ENCODE measurements around the gene AP1G1.
"Not testable (repeated sequence)": the region's sequence is repeated elsewhere in the genome, so short reads cannot be mapped to it uniquely, and the experiment has no call there.

AP1G1 gene

DNA sequence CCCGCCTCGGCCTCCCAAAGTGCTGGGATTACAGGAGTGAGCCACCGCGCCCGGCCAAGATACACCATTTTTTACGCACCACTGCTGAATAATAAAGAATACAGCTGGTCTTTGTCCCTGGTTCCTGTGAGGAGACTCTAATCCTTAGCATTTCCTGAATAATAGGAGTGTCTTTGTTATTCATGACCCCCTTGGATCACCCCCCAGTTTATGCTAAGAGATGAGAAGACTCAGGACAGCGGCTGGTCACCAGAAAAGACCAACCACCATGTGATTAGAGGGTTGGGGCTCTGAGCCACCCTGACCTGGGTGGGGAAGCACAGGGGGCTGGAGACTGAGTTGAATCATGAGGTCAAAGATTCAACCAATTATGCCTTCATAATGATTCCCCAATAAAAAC is 101.4 kb downstream of the AP1G1 start:
- in situ Hi-C loops (cut with MboI; ENCODE audit: low sequenced_read_pairs) = no loop called here

DNA sequence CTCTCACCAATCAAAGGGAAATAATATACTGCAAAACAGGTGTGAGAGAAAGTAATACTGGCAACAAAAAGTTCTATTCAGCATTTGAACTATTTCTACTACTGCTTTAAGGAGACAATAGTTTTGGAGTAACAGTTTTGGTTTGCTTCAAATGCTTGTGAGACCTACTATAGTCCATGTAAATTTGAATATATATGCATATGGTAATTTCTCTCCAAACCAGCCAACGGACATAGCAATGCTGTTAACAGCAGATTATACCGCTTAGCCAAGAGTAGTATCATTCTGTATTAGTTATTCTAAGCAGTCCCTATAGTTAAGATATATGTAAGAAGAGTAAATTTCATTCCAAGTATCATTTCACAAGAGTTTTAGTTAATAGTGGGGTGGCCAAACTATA is 102.6 kb downstream of the AP1G1 start:
- in situ Hi-C loops (cut with MboI; ENCODE audit: low sequenced_read_pairs) = no loop called here

DNA sequence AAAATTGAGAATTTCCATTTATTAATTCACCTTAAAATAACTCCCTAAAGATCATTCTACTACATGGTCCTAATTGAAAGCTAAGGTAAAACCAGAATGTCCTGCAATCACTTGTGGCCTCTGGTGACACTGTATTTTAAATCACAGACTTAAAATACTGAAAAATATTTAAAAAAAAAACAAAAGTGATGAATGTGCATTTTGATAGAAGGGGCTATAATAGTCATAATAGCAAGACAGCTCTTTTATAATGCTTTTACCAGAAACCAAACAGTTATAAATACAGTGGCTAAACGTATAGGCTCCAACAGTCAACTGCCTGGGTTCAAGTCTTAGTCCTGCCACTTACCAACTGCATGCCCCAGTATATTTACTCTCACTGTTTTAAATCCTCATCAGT is 105.3 kb downstream of the AP1G1 start:
- in situ Hi-C loops (cut with MboI; ENCODE audit: low sequenced_read_pairs) = no loop called here

DNA sequence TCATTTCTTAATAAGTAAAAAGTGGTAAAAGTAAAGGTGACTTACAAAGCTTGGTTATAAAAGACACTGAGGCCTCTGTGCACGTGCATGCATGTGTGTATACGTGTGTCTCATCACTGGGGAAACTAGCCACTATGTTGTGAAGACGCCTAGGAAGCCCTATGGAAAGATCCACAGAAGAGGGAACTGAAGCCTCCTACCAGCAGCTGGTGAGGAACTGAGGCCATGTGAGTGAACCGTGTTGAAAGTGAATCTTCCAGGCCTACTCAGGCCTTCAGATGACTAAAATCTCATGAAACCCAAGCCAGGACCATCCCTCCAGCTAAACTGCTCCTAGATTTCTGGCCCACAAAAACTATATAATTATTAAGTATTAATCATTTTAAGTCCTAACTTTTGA is 107.8 kb downstream of the AP1G1 start:
- in situ Hi-C loops (cut with MboI; ENCODE audit: low sequenced_read_pairs) = no loop called here

DNA sequence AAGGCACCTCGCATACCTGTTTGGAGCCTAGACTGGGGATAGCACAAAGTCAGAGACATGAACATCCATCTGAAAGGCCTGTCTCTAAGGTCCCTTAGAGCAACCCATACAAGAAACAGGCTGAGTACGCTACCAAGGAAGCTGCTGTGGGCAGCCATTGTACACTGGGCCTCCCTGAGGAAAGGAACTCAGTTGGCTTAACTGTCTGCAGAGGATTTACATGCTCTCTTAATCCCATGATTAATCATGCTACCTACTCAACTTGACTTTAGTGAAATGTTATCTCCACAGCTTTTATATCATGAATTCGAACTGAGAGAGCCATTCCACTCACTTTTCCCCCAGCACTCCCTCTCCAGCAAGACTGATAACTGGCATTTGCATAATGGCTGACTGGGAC is 110.1 kb downstream of the AP1G1 start:
- in situ Hi-C loops (cut with MboI; ENCODE audit: low sequenced_read_pairs) = no loop called here

DNA sequence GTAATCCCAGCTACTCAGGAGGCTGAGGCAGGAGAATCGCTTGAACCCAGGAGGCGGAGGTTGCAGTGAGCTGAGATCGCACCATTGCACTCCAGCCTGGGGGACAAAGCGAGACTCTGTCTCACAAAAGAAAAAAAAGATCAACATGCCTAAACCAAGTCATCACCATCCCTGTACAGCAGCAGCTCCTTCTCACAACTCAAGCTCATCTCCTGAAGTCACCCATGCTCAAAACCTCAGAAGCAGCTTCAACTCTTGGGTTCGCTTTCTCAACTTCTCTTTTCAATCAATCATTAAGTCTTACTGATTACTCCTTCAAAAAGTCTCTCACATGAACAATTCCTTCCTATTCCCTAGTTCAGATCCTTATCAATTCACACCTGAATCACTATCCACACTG is 115.5 kb downstream of the AP1G1 start:
- in situ Hi-C loops (cut with MboI; ENCODE audit: low sequenced_read_pairs) = no loop called here

DNA sequence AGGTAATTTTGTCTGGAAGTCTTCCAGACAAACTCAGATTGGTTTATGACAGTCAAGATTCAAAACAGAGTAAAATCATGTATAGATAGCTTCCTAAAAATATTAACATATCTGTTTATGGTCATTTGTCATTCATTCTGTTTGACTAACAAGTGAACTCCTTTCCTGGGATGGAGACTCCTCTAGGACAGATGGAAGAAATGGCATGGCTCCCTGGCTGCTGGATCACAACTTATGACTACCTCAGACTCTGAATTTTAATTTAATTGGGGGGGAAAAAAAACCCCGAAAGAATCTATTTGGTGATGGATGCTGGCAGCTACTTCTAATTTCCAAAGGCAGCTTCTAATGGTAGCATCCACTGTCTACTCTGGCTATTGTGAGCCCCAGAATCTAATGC is 118.7 kb downstream of the AP1G1 start:
- in situ Hi-C loops (cut with MboI; ENCODE audit: low sequenced_read_pairs) = no loop called here

DNA sequence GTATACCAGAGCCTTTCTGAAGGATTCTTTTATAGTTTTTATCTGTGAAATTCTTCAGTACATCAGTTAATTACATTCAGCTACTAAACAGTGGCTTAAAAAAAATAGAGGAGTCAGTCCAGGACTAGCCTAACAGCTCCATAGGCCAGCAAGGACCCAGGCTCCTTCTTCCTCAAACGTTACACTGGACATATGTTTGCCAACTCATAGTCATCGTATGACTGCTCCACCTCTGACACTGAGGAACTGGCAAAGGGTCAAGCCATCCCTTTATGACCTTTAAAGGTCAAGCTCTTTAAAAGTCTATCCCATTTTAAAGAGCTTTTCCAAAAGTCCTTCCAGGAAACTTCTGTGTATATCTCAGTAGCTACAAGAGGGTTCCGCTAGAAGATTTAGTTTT is 120.8 kb downstream of the AP1G1 start:
- in situ Hi-C loops (cut with MboI; ENCODE audit: low sequenced_read_pairs) = no loop called here

DNA sequence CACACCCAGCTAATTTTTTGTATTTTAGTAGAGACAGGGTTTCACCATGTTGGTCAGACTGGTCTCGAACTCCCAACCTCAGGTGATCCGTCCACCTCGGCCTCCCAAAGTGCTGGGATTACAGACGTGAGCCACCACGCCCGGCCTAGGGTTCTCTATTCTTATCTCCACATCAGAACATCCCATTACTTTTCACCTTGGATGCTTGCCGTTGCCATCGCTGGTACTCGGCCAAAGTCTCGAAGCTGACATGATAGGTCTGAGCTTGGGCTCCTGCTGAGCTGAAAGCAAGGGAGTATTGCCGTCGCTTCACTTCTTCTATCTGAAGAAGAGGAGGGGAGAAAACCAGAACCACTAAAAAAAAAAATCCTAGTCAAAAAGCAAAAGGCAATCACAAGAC is 124.4 kb downstream of the AP1G1 start:
- in situ Hi-C loops (cut with MboI; ENCODE audit: low sequenced_read_pairs) = not testable (repeated sequence)

DNA sequence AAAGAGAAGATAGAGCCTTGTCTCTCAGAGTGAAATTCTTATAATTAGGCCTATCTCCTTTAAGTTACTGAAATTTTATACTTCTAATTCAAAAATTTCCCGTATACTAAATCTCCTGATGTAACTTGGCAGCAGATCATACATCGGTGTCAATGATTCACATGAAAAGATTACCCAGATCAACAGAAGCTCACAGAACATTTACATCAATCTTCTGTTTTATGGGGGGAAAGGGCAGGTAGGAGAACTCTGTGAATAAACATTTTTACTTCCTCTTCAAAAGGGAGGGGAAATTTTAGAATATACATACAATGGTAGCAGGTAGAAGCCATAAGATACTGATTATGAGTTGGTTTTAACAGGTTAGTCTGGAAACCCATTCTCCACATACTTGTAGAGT is 127.3 kb downstream of the AP1G1 start:
- in situ Hi-C loops (cut with MboI; ENCODE audit: low sequenced_read_pairs) = no loop called here

Measured in hTERT RPE-1 (cell line).